Small intestine (tissue), 7 donors: ENCODE data around the gene ADIPOR2. TPM values are rescaled to one million over a fixed set of nuclear protein-coding genes. Genes with fewer than 3 reads are reported as not detected.

Source experiments
- DNase-seq, 2 donors: peaks; one replicate each; pipeline versions ENCODE4 v3.0.0 to v3.0.0-alpha.2; 2013
- FAIRE-seq: peaks from 2 replicates; lab custom pipeline; 2012; peaks lifted over from hg19 to GRCh38; lab: Jason Lieb, UNC
- H3K27ac ChIP-seq, 3 donors: one replicate each; pipeline ENCODE4 v1.5.1; 2013; ENCODE audit warnings: low read length in 2 of 3, mild to moderate bottlenecking in 2 of 3, control low read depth in 1 of 3, inconsistent platforms in 1 of 3, low read depth in 1 of 3, moderate library complexity in 1 of 3
- H3K27me3 ChIP-seq, 3 donors: one replicate each; pipeline ENCODE4 v1.6.1; 2013; ENCODE audit warnings: low read length in 3 of 3, inconsistent platforms in 1 of 3; ENCODE audit not compliant: control insufficient read depth in 3 of 3, insufficient read depth in 3 of 3
- H3K36me3 ChIP-seq, 3 donors: one replicate each; pipeline ENCODE4 v1.6.1; 2013; ENCODE audit warnings: low read length in 3 of 3, inconsistent platforms in 1 of 3, low read depth in 1 of 3, mild to moderate bottlenecking in 1 of 3, moderate library complexity in 1 of 3; ENCODE audit not compliant: control insufficient read depth in 3 of 3, insufficient read depth in 2 of 3
- H3K4me1 ChIP-seq, 3 donors: one replicate each; pipeline ENCODE4 v1.6.1; 2013; ENCODE audit warnings: low read length in 2 of 3, inconsistent platforms in 1 of 3, low read depth in 1 of 3, mild to moderate bottlenecking in 1 of 3, moderate library complexity in 1 of 3; ENCODE audit not compliant: control insufficient read depth in 3 of 3, insufficient read depth in 2 of 3
- H3K4me3 ChIP-seq, 3 donors: one replicate each; pipeline ENCODE4 v1.5.1; 2013; ENCODE audit warnings: low read length in 3 of 3, control low read depth in 1 of 3, inconsistent platforms in 1 of 3, low read depth in 1 of 3, mild to moderate bottlenecking in 1 of 3, moderate library complexity in 1 of 3
- H3K9me3 ChIP-seq, 2 donors: one replicate each; pipeline ENCODE4 v1.6.1; 2013; ENCODE audit warnings: low read depth in 1 of 2, low read length in 1 of 2; ENCODE audit not compliant: control insufficient read depth in 2 of 2, insufficient read depth in 1 of 2
- WGBS, 3 donors: extraction: QIAGEN DNeasy Blood & Tissue Kit; methylation state at CpG; one replicate each; pipeline ENCODE4 v1.1.7; 2013; 5-methylcytosine and 5-hydroxymethylcytosine counted together
- polyA plus RNA-seq, 4 donors: library from polyadenylated mRNA; stranded (reverse) in 3 of 4; unstranded in 1 of 4; fragments of 200-250 nt in 3 of 4; fragments of 120-200 nt in 1 of 4; gene quantifications; one replicate each; pipeline versions ENCODE4 v1.2.1 to v1.2.3, GENCODE V29; 2013
- donor health status: healthy with polysubstance abuse.
- donor health status: control.
- donor health status: control.
- donor health status: Bipolar disorder and iron deficiency.
- donor health status: healthy.

ADIPOR2 gene
- polyA plus RNA-seq, 4 donors = 35.6 to 57.3 (median 48.9) TPM

DNA sequence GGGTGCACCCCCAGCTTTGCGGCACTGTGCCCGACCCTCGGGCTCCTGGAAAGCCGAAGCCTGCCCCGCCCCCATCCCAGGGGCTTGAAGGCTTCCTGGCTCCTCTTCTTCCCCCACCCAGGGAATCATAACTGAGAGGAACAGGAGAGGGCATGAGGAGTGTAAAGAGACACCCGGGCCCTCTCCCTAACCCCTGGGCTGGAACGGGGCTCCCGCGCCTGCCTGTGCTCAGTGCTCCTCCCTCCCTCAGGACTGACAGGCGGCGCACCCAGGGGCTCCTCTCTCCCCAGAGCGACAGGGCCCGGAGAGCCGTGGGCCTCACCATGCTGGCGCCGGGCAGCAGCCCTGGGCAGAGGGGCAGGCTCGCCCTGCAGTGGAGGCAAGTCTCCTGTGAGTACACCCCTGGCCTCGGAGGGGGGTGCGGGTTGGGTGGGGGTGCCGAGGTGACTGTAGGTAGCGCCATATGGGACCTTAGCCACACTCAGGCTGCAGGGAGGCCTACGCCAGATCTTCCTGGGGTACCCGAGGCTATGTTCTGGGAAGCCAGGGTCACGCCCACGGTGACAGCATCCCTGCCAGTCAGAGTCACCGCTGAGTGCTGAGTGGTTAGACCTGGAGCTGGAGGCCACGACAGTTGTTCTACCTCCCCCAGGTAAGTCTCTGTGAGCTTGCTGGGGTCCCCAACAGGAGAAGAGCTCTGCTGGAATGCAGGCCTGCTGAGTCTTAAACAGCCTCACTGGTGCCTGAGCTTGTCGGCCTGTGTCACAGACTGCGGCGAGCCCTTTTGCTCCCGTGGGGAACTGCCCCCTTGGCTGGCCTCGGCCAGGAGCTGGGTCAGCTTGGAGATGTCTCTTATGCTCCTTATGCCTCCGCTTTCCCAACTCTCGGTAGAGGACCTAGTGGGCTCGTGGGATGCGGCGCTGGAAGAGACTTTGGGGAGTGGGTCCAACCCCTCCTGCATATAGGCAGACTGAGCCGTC, 137.2 kb downstream of the ADIPOR2 start:
- peaks cover 0 to 2% (median 0%) of the 10 kb centered on the region in 3 donors for H3K4me1 ChIP-seq
- DNase-seq (no peak), FAIRE-seq (no peak)
- H3K9me3 ChIP-seq = no peaks in the 10 kb centered on the region
- H3K27ac ChIP-seq = no peak overlapping the region
- peaks cover 0 to 13% (median 5%) of the 10 kb centered on the region in 3 donors for H3K27me3 ChIP-seq
- H3K36me3 ChIP-seq = no peaks in the 10 kb centered on the region
- WGBS, 3 donors = 87% methylated on average over 32 to 38 of the region's 38 CpGs
- no peak overlapping the region for H3K4me3 ChIP-seq

DNA sequence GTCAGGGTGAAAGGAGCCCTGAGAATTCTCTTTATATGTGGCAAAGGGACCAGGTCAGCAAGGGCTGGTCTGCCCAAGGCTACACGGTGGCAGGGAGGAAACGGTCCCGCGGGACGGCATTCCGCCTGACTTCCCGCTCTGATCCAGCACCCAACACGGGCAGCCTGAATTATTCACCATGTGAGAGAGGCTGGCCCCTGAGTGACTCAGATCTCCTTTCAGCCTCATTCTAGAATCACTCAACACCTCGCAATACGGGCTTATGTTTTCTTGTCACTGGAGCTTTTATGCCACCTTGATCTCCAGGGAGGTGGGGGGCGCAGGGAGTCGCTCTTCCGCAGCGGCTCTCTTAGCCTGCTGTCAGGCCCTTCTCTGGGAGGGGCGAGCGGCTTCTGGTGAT, 138.0 kb downstream of the ADIPOR2 start:
- FAIRE-seq = no peak
- peaks cover 0 to 2% (median 0%) of the 10 kb centered on the region in 3 donors for H3K4me1 ChIP-seq
- H3K27ac ChIP-seq = no peak overlapping the region
- no peak overlapping the region for H3K4me3 ChIP-seq
- DNase-seq = no peak
- no peaks in the 10 kb centered on the region for H3K36me3 ChIP-seq
- H3K9me3 ChIP-seq = no peaks in the 10 kb centered on the region
- 82 to 93% (median 91%) methylated on average over 16 of the region's 16 CpGs for WGBS, 3 donors
- H3K27me3 ChIP-seq = peaks cover 0 to 16% (median 8%) of the 10 kb centered on the region in 3 donors

DNA sequence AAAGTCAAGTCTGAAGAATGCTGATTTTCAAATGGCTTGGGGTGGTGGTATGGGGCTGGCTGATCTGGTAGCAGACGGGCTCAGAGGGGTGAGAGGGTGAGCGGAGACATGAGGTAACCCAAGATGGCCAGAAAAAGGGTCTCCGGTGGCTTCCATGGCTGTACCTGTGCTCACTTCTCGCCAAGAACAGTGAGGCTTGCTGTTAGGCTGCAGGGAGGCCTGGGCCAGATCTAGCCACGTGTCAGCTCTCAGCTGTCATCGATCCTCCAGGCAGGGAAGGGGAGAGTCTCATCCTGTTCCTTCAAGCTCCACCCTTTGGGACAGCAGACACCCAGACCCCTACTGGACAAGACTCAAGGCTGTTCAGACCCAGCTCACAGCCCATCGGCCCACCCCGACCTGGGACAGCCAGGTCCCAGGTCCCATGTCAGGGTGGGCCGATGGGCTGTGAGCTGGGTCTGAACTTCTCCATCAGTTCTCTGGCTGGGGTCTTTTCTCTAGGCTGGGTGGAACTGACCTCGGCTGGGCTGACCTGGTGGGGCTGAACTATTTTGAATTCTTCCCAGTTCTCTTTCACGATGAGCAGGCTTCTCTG, 138.5 kb downstream of the ADIPOR2 start:
- H3K36me3 ChIP-seq = no peaks in the 10 kb centered on the region
- no peaks in the 10 kb centered on the region for H3K9me3 ChIP-seq
- peaks cover 0 to 16% (median 8%) of the 10 kb centered on the region in 3 donors for H3K27me3 ChIP-seq
- no peak for FAIRE-seq
- DNase-seq = no peak
- 79 to 82% (median 82%) methylated on average over 9 to 11 of the region's 11 CpGs for WGBS, 3 donors
- peaks cover 0 to 2% (median 0%) of the 10 kb centered on the region in 3 donors for H3K4me1 ChIP-seq
- H3K27ac ChIP-seq = no peak overlapping the region
- H3K4me3 ChIP-seq = no peak overlapping the region

DNA sequence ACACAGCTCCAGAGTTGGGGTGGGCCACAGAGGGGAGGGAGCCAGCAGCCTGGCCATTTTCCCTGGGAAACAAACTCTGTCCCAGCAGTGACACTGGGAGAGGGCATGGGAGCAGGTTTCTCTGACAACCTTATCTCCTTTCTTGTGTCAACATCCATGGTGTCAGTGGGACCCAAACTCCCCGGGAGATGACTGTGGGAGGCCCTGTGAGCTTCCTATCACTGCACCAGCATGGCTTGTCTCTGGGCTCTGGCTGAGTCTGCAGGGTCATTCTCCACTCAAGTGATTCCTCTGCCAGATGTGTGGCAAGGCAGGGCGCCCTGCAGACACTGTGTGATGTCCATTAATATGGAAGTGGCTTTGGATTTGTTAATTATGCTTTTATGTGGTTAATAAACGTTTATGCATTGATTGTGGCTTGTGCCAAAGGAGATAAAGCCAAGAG, 139.6 kb downstream of the ADIPOR2 start:
- WGBS, 3 donors = 8 to 37% (median 17%) methylated on average over 3 of the region's 3 CpGs
- no peak for FAIRE-seq
- no peaks in the 10 kb centered on the region for H3K36me3 ChIP-seq
- H3K4me3 ChIP-seq = no peak overlapping the region
- H3K9me3 ChIP-seq = no peaks in the 10 kb centered on the region
- H3K27ac ChIP-seq = no peak overlapping the region
- peaks cover 0 to 2% (median 0%) of the 10 kb centered on the region in 3 donors for H3K4me1 ChIP-seq
- H3K27me3 ChIP-seq = peaks cover 0 to 16% (median 8%) of the 10 kb centered on the region in 3 donors
- DNase-seq = no peak

DNA sequence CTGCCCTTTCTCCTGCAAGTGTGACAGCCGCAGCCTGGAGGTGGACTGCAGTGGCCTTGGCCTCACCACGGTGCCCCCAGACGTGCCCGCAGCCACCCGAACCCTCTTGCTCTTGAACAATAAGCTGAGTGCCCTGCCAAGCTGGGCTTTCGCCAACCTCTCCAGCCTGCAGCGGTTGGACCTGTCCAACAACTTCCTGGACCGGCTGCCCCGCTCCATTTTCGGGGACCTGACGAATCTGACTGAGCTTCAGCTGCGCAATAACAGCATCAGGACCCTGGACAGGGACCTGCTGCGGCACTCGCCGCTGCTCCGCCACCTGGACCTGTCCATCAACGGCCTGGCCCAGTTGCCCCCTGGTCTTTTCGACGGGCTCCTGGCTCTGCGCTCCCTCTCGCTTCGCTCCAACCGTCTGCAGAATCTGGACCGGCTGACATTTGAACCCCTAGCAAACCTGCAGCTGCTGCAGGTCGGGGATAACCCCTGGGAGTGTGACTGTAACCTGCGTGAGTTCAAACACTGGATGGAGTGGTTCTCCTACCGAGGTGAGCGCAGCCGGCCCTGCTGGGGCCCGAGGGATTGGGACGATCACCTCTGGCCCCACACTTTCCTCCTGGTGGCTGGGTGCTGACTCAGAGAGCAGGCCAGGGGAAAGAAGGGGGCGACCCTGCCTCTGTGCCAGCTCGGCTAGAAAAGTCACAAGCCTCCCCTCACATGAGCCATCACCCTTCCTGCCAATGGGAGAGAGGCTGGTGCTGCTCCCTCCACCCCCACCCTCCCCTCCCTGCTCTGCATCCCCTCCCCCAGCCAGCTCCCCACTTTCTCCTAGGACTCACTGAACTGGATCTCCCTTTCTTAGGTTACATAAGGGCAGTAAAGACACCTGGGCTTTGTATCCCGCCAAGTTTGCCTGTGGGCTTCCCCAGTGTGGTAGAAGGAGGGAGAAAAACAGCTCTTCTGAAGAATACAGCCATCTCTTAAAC, 140.4 kb downstream of the ADIPOR2 start:
- Histone ChIP-seq H3K4me1 (peaks cover 0 to 2% (median 0%) of the 10 kb centered on the region in 3 donors), H3K27me3 (peaks cover 0 to 16% (median 8%) of the 10 kb centered on the region in 3 donors), H3K4me3 (no peak overlapping the region), H3K36me3 (no peaks in the 10 kb centered on the region), H3K27ac (no peak overlapping the region), H3K9me3 (no peaks in the 10 kb centered on the region)
- DNase-seq (peak; percentile 36 to 81), FAIRE-seq (no peak)
- WGBS, 3 donors = 7 to 12% (median 8%) methylated on average over 34 of the region's 34 CpGs

DNA sequence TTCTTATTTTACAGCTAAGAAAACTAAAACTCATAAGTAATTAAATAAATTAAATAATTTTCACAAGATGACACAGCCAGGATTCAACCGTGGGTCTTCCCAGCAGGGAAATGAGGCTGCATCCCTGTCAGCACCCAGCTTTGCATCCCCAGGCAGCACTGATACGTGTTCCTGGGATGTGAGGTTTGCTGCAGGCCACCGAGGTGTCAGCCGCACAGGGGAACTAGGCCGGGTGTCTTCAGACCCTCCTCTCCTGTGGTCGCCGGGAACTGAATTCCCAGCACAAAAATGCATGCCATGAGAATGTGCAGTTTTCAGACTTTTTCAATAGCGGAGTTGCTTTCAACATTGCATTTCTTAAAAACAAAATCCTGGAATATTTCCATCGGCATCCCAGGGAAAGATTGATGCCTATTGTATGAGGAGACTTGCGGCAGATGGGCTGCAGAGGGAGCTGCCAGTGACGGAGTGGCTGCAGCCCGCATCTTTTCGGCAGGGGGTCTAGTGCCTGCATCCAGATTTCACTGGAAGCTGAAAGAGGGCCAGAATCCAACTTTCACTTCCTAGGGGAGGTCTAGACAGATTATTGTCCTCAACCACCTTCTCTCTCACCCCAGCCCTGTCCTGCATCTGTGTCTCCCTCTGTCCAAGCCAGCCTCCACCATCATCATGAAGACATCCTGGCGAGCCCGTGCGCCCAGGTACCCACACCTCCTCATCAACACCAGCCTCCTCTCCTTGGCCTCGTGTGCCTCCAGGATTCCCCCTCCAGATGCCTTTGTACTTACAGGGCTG, 142.1 kb downstream of the ADIPOR2 start:
- FAIRE-seq = no peak
- Histone ChIP-seq H3K4me1 (peaks cover 0 to 2% (median 0%) of the 10 kb centered on the region in 3 donors), H3K4me3 (no peak overlapping the region), H3K36me3 (no peaks in the 10 kb centered on the region), H3K9me3 (no peaks in the 10 kb centered on the region), H3K27me3 (peaks cover 0 to 16% (median 8%) of the 10 kb centered on the region in 3 donors), H3K27ac (no peak overlapping the region)
- no peak for DNase-seq
- 69 to 75% (median 73%) methylated on average over 17 of the region's 17 CpGs for WGBS, 3 donors

DNA sequence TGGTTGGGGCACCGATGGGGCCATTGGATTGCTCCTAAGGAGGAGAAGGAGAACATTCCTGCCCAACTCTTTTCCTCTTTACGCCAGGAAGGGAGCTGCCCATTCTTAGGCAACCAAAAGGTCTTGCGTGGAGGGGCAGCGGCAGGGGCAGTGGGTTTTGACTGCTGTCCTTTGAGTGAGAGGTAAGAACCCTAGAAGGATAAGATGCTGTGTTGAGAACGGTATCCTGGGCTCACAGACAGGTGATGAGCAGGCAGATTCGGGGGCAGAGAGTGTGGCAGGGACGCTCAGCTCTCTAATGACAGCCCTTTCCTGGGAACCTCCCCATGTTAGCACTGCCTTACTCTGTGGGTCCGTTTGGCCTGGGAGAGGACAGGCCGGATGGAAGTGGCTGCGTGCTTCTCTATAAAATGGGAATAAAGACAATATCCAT, 142.7 kb downstream of the ADIPOR2 start:
- no peak for FAIRE-seq
- peaks cover 0 to 16% (median 8%) of the 10 kb centered on the region in 3 donors for H3K27me3 ChIP-seq
- no peak overlapping the region for H3K27ac ChIP-seq
- no peak overlapping the region for H3K4me3 ChIP-seq
- DNase-seq = no peak
- WGBS, 3 donors = 80 to 86% (median 82%) methylated on average over 10 of the region's 10 CpGs
- peaks cover 0 to 2% (median 0%) of the 10 kb centered on the region in 3 donors for H3K4me1 ChIP-seq
- no peaks in the 10 kb centered on the region for H3K9me3 ChIP-seq
- no peaks in the 10 kb centered on the region for H3K36me3 ChIP-seq
